ENCODE measurements around the gene STRIP1.

STRIP1 gene

DNA sequence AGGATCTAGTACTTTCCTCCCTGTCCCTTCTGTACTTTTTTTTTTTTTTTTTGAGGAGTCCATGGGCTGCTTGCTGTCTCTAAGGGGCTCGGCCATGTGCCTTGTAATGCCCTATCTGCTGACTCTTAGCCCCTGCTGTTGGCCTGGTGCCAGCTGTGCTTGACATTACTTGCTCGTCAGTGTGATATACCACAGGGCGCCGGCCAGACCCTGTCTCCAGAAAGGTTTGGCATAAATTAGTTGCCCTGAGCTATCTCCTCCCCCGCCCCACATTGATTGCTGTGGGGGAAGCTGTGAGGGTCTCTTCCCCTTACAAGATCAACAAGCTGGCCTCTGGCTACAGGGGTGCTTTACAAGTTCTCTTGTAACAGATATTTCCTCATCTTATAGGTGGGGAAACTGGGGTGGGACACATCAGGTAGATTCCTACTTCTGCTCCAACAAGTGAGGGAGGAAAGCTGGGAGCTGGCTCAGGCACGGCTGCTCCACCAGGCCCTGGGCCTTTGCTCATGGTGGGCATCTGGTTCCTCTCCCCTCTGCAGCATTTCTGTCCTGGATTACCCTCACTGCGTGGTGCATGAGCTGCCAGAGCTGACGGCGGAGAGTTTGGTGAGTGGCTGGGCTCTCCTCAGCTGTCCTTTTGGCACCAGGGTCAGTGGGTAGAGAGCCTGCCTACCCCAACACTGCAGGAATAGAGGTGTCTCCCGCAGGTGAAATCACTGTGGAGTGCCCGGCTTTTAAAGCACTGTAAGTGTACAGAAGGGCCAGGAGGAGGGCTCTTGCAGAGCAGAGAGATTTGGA lies 15.6 kb downstream of the STRIP1 start:
- no peak for DNase-seq (ENCODE audit: low read depth)
- H3K4me3 ChIP-seq (ENCODE audit: low read depth, low read length), result no peak overlapping the region
- TF ChIP-seq, protein P1, sequence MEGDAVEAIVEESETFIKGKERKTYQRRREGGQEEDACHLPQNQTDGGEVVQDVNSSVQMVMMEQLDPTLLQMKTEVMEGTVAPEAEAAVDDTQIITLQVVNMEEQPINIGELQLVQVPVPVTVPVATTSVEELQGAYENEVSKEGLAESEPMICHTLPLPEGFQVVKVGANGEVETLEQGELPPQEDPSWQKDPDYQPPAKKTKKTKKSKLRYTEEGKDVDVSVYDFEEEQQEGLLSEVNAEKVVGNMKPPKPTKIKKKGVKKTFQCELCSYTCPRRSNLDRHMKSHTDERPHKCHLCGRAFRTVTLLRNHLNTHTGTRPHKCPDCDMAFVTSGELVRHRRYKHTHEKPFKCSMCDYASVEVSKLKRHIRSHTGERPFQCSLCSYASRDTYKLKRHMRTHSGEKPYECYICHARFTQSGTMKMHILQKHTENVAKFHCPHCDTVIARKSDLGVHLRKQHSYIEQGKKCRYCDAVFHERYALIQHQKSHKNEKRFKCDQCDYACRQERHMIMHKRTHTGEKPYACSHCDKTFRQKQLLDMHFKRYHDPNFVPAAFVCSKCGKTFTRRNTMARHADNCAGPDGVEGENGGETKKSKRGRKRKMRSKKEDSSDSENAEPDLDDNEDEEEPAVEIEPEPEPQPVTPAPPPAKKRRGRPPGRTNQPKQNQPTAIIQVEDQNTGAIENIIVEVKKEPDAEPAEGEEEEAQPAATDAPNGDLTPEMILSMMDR (IDR thresholded peaks at IDR 0.05; ENCODE audit: low read depth, low read length, missing control alignments), result no peak

DNA sequence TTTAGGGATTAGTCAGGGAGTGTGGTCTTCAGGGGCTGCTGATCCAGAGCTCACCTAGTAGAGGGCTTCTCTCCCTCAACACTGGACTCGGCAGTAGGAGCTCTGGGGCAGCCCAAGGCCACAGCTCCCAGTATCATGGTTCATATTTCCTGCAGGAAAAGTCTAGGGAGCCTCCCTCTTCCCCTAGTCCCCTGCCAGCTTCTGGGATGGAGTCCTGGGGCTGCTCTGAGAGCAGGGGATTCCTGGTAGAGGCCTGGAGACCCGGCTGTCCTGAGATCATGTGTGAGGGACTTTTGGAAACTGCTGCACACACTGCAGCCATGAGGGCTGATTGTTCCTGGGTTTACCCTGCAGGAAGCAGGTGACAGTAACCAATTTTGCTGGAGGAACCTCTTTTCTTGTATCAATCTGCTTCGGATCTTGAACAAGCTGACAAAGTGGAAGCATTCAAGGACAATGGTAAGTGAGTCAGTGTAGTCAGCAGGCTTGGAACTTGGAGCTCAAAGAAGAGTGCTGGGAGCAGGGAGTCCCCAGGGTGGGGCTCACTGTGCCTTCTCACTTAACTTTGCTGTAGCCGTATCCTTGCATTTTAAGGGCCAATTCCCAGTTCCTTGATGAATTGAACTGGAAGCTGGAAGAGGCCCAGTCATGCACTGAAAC lies 16.3 kb downstream of the STRIP1 start:
- no peak overlapping the region for H3K4me3 ChIP-seq (ENCODE audit: low read depth, low read length)
- TF ChIP-seq, protein P1 (IDR thresholded peaks at IDR 0.05; ENCODE audit: low read depth, low read length, missing control alignments), result no peak
- DNase-seq (ENCODE audit: low read depth), result no peak

GRCh38 chr1:110051262-110051648 lies 16.8 kb downstream of the STRIP1 start:
- no peak overlapping the region for H3K4me3 ChIP-seq (ENCODE audit: low read depth, low read length)
- TF ChIP-seq, protein P1 (IDR thresholded peaks at IDR 0.05; ENCODE audit: low read depth, low read length, missing control alignments), result no peak
- DNase-seq (ENCODE audit: low read depth), result no peak

DNA sequence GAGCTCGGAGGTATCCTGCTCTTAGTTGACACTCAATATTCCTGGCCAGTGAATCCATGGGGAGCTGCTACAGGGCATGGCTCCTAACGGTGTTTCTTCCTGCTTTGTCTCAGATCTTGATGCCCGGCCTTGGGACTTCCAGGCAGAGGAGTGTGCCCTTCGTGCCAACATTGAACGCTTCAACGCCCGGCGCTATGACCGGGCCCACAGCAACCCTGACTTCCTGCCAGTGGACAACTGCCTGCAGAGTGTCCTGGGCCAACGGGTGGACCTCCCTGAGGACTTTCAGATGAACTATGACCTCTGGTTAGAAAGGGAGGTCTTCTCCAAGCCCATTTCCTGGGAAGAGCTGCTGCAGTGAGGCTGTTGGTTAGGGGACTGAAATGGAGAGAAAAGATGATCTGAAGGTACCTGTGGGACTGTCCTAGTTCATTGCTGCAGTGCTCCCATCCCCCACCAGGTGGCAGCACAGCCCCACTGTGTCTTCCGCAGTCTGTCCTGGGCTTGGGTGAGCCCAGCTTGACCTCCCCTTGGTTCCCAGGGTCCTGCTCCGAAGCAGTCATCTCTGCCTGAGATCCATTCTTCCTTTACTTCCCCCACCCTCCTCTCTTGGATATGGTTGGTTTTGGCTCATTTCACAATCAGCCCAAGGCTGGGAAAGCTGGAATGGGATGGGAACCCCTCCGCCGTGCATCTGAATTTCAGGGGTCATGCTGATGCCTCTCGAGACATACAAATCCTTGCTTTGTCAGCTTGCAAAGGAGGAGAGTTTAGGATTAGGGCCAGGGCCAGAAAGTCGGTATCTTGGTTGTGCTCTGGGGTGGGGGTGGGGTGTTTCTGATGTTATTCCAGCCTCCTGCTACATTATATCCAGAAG lies 19.4 kb downstream of the STRIP1 start:
- DNase-seq (ENCODE audit: low read depth), result no peak
- TF ChIP-seq, protein P1 (IDR thresholded peaks at IDR 0.05; ENCODE audit: low read depth, low read length, missing control alignments), result peak; percentile 100
- no peak overlapping the region for H3K4me3 ChIP-seq (ENCODE audit: low read depth, low read length)

DNA sequence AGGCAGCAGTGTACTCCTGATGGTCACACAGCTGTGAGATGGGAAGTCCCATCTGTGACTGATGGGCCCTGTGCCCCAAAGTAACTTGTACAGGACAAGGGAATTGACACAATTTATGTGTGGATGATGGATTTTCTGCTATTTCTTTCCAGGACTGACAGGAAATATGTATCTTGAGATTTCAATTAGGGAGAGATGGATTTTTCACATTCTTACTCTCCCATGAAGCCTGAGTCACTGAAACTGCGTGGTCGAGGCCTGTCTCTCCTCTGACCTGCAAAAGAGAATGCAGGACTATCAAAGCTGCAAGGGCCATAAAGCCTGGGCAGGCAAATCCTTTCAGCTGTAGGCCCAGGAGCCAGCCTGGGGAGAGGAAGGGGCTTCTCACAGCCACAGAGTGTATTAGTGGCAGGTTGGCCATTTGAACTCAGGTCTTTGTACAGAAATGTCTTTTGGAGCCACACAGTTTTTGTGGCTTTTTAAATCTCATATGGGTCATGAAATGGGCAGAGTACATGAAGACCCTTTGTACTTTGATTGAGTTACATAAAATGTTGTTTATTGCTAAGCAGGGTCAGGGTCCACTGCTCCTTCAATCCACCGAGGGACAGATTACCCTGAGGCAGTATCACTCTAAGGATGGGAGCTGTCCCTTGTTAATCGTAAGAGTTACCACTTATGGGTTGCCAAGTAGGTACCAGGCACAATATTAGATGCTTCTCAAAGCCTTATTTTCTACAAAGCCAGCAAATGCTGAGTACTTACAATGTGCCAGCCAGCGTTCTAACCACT lies 21.3 kb downstream of the STRIP1 start:
- TF ChIP-seq, protein P1 (IDR thresholded peaks at IDR 0.05; ENCODE audit: low read depth, low read length, missing control alignments), result no peak
- no peak for DNase-seq (ENCODE audit: low read depth)
- no peak overlapping the region for H3K4me3 ChIP-seq (ENCODE audit: low read depth, low read length)

DNA sequence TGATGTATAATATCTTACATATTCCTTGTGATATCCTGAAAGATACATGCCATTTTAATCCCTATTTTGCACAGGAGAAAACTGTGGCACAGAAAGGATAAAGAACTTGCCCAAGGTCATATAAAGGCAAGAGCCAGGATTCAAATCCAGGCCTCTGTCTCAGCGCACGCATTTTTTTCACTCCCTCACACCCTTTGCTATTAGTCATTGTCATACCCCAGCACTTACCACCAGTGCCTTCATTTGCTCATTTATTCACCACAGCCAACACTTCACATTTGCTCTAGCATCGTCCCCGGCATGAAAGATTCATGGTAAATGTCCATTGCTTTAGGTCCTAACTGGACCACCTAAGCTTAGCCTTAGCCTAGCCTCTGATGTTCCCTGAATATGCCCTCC lies 21.9 kb downstream of the STRIP1 start:
- no peak overlapping the region for H3K4me3 ChIP-seq (ENCODE audit: low read depth, low read length)
- DNase-seq (ENCODE audit: low read depth), result no peak
- TF ChIP-seq, protein P1 (IDR thresholded peaks at IDR 0.05; ENCODE audit: low read depth, low read length, missing control alignments), result no peak

Measured in GM12864 (cell line).